ENCODE measurements around the gene CASK.

GRCh38 chrX:41875142-41875541 is 48.2 kb downstream of the CASK start:
- TF ChIP-seq CTCF (IDR thresholded peaks at IDR 0.05): no peak
- TF ChIP-seq POLR2A (IDR thresholded peaks at IDR 0.05): no peak

Data from thyroid gland (tissue), 4 donors.